H9 (cell line): ENCODE data around the gene GALNS. TPM values are rescaled to one million over a fixed set of nuclear protein-coding genes. Genes with fewer than 3 reads are reported as not detected.

Source experiments
- DNase-seq: peaks from one replicate; pipeline ENCODE4 v3.0.0-alpha.2; 2017
- H2AFZ ChIP-seq: one replicate; pipeline ENCODE4 v1.6.1; 2013; ENCODE audit warnings: mild to moderate bottlenecking, low read length, control low read depth, moderate library complexity
- H2AK5ac ChIP-seq: 2 replicates; pipeline ENCODE4 v1.6.1; 2013; ENCODE audit warnings: low read length, control low read depth, mixed read lengths; ENCODE audit not compliant: insufficient read length
- H2BK120ac ChIP-seq: one replicate; pipeline ENCODE4 v1.6.1; 2013; ENCODE audit warnings: low read depth, mild to moderate bottlenecking, low read length, control low read depth, inconsistent platforms; ENCODE audit not compliant: poor library complexity, severe bottlenecking
- H2BK12ac ChIP-seq: 2 replicates; pipeline ENCODE4 v1.6.1; 2013; ENCODE audit warnings: low read length, control low read depth, mixed read lengths, low read depth; ENCODE audit not compliant: insufficient read length
- H2BK15ac ChIP-seq: 2 replicates; pipeline ENCODE4 v1.6.1; 2013; ENCODE audit warnings: low read depth, low read length, control low read depth
- H2BK20ac ChIP-seq: one replicate; pipeline ENCODE4 v1.6.1; 2013; ENCODE audit warnings: low read depth, mild to moderate bottlenecking, low read length, control low read depth, inconsistent platforms; ENCODE audit not compliant: poor library complexity, severe bottlenecking
- H2BK5ac ChIP-seq: 2 replicates; pipeline ENCODE4 v1.6.1; 2013; ENCODE audit warnings: low read length, control low read depth, mixed read lengths; ENCODE audit not compliant: insufficient read length
- H3K14ac ChIP-seq: 2 replicates; pipeline ENCODE4 v1.6.1; 2013; ENCODE audit warnings: low read length, control low read depth; ENCODE audit not compliant: insufficient read depth
- H3K18ac ChIP-seq: 2 replicates; pipeline ENCODE4 v1.6.1; 2013; ENCODE audit warnings: low read depth, mild to moderate bottlenecking, mixed read lengths, low read length, control low read depth; ENCODE audit not compliant: insufficient read length
- H3K23ac ChIP-seq: 2 replicates; pipeline ENCODE4 v1.6.1; 2013; ENCODE audit warnings: low read length, control low read depth, mixed read lengths, low read depth; ENCODE audit not compliant: insufficient read length
- H3K23me2 ChIP-seq: 2 replicates; pipeline ENCODE4 v1.6.1; 2013; ENCODE audit warnings: low read depth, mild to moderate bottlenecking, mixed read lengths, low read length, control low read depth; ENCODE audit not compliant: insufficient read length, poor library complexity, severe bottlenecking
- H3K27ac ChIP-seq: 2 replicates; pipeline ENCODE4 v1.5.1; 2013; ENCODE audit warnings: low read length, control low read depth, mixed read lengths, low read depth; ENCODE audit not compliant: insufficient read length
- H3K27me3 ChIP-seq: 2 replicates; pipeline ENCODE4 v1.6.1; 2013; ENCODE audit warnings: low read length, control low read depth, inconsistent platforms; ENCODE audit not compliant: insufficient read depth
- H3K4ac ChIP-seq: 2 replicates; pipeline ENCODE4 v1.6.1; 2013; ENCODE audit warnings: low read depth, mild to moderate bottlenecking, control low read depth, inconsistent platforms, low read length, moderate library complexity
- H3K4me1 ChIP-seq: 2 replicates; pipeline ENCODE4 v1.6.1; 2013; ENCODE audit warnings: low read length, control low read depth, inconsistent platforms; ENCODE audit not compliant: insufficient read depth
- H3K4me2 ChIP-seq: 2 replicates; pipeline ENCODE4 v1.6.1; 2013; ENCODE audit warnings: low read length, control low read depth, mixed read lengths; ENCODE audit not compliant: insufficient read length, insufficient read depth
- H3K56ac ChIP-seq: 2 replicates; pipeline ENCODE4 v1.6.1; 2013; ENCODE audit warnings: low read depth, mild to moderate bottlenecking, mixed read lengths, low read length, control low read depth; ENCODE audit not compliant: insufficient read length
- H3K79me1 ChIP-seq: 2 replicates; pipeline ENCODE4 v1.6.1; 2013; ENCODE audit warnings: low read depth, mild to moderate bottlenecking, moderate library complexity, low read length, control low read depth, inconsistent platforms; ENCODE audit not compliant: insufficient read depth, poor library complexity, severe bottlenecking
- H3K79me2 ChIP-seq: 2 replicates; pipeline ENCODE4 v1.6.1; 2013; ENCODE audit warnings: low read length, control low read depth, inconsistent platforms; ENCODE audit not compliant: insufficient read depth
- H3K9ac ChIP-seq: 2 replicates; pipeline ENCODE4 v1.6.1; 2013; ENCODE audit warnings: low read length, control low read depth, mixed read lengths; ENCODE audit not compliant: insufficient read length; ENCODE audit errors: extremely low read depth
- H3K9me3 ChIP-seq: one replicate; pipeline ENCODE4 v1.6.1; 2013; ENCODE audit warnings: low read depth, low read length, inconsistent platforms; ENCODE audit not compliant: control insufficient read depth
- H3T11ph ChIP-seq: one replicate; pipeline ENCODE4 v1.6.1; 2013; ENCODE audit warnings: mild to moderate bottlenecking, low read length, control low read depth, inconsistent platforms
- H4K20me1 ChIP-seq: one replicate; pipeline ENCODE4 v1.6.1; 2013; ENCODE audit not compliant: control insufficient read depth, insufficient read length, insufficient read depth
- H4K5ac ChIP-seq: 2 replicates; pipeline ENCODE4 v1.6.1; 2013; ENCODE audit warnings: low read depth, mild to moderate bottlenecking, mixed read lengths, low read length, control low read depth; ENCODE audit not compliant: insufficient read length
- H4K8ac ChIP-seq: replicated peaks from 2 replicates; pipeline ENCODE4 v1.6.1; 2013; ENCODE audit warnings: low read length, control low read depth, mixed read lengths, low read depth; ENCODE audit not compliant: insufficient read length
- H4K91ac ChIP-seq: 2 replicates; pipeline ENCODE4 v1.6.1; 2013; ENCODE audit warnings: low read depth, mild to moderate bottlenecking, moderate library complexity, mixed read lengths, low read length, control low read depth; ENCODE audit not compliant: insufficient read length
- H3K27ac Mint-ChIP-seq, 3 experiments: 2 replicates in 2 of 3; 3 replicates in 1 of 3; pipeline ENCODE4 v1.8.0; 2020 to 2021; ENCODE audit warnings: mixed read lengths in 3 of 3, mild to moderate bottlenecking in 1 of 3, moderate library complexity in 1 of 3
- H3K27me3 Mint-ChIP-seq: 2 replicates; pipeline ENCODE4 v1.8.0; 2021; ENCODE audit warnings: low read depth, mild to moderate bottlenecking, moderate library complexity, mixed read lengths
- H3K36me3 Mint-ChIP-seq, 3 experiments: 2 replicates in 2 of 3; 3 replicates in 1 of 3; pipeline ENCODE4 v1.8.0; 2020 to 2021; ENCODE audit warnings: low read depth in 3 of 3, mixed read lengths in 3 of 3; ENCODE audit not compliant: insufficient read depth in 1 of 3
- H3K4me1 Mint-ChIP-seq, 2 experiments: 2 replicates each; pipeline ENCODE4 v1.8.0; 2020; ENCODE audit warnings: mixed read lengths in 2 of 2
- H3K4me3 Mint-ChIP-seq, 2 experiments: 2 replicates in 1 of 2; 3 replicates in 1 of 2; pipeline ENCODE4 v1.8.0; 2020 to 2021; ENCODE audit warnings: mild to moderate bottlenecking in 2 of 2, mixed read lengths in 2 of 2, moderate library complexity in 1 of 2
- H3K9me3 Mint-ChIP-seq, 2 experiments: 2 replicates in 1 of 2; 3 replicates in 1 of 2; pipeline ENCODE4 v1.8.0; 2020; ENCODE audit warnings: mild to moderate bottlenecking in 2 of 2, mixed read lengths in 2 of 2, moderate library complexity in 1 of 2
- CTCF ChIP-seq: fragments of 200-600 bp; sonication (generic); conservative IDR thresholded peaks from 3 replicates; pipeline ENCODE4 v1.8.0; 2021; ENCODE audit warnings: antibody characterized with exemption, mild to moderate bottlenecking
- WGBS: extraction: QIAGEN DNeasy Blood & Tissue Kit; methylation state at CpG from one replicate; pipeline ENCODE4 v1.1.7; 2013; ENCODE audit warnings: missing lambda C conversion rate, low lambda C conversion rate, mixed read lengths; ENCODE audit not compliant: insufficient read length; ENCODE audit errors: extremely low coverage; 5-methylcytosine and 5-hydroxymethylcytosine counted together
- total RNA-seq: library from RNA; stranded (reverse); gene quantifications from 2 replicates; pipeline ENCODE4 v1.2.1, GENCODE V29; 2021

The GALNS gene
- total RNA-seq, 1 experiment from 2014 or later = 20.3 TPM

GRCh38 chr16:88782454-88783390 is 74.0 kb downstream of the GALNS start:
- H3K79me1 ChIP-seq = no peaks in the 10 kb centered on the region
- no peak for TF ChIP-seq CTCF
- H3K4me1 ChIP-seq = no peaks in the 10 kb centered on the region
- no peak overlapping the region for H3K27ac ChIP-seq
- no peak overlapping the region for H3K56ac ChIP-seq
- H4K8ac ChIP-seq = no peak overlapping the region
- no peak overlapping the region for H3K23ac ChIP-seq
- Mint-ChIP-seq H3K27ac (peak overlapping the region in 1 of 3 experiments; percentile 19; a peak in 2 of 7 replicates), H3K27me3 (peaks cover 6% of the 10 kb centered on the region; the same call in 1 of the 2 replicates), H3K4me3 (peak overlapping the region; percentile 46 to 73; a peak in 4 of 5 replicates), H3K4me1 (peaks cover 28 to 30% of the 10 kb centered on the region in 2 experiments), H3K36me3 (no peaks in the 10 kb centered on the region), H3K9me3 (no peaks in the 10 kb centered on the region)
- no peak overlapping the region for H2BK120ac ChIP-seq
- no peaks in the 10 kb centered on the region for H3K9me3 ChIP-seq
- peaks cover 10% of the 10 kb centered on the region for H3K23me2 ChIP-seq
- H3K4me2 ChIP-seq = peak overlapping the region; percentile 28
- DNase-seq = no peak
- peaks cover 2% of the 10 kb centered on the region for H4K20me1 ChIP-seq
- WGBS = no CpG with 5 or more reads among the region's 16 CpGs
- no peak overlapping the region for H2AK5ac ChIP-seq
- H3K79me2 ChIP-seq = peaks cover 4% of the 10 kb centered on the region; the same call in 1 of the 2 replicates
- no peak overlapping the region for H4K91ac ChIP-seq
- H2BK15ac ChIP-seq = no peak overlapping the region
- no peak overlapping the region for H3K9ac ChIP-seq
- no peaks in the 10 kb centered on the region for H3K27me3 ChIP-seq
- H3T11ph ChIP-seq = no peak overlapping the region
- H3K4ac ChIP-seq = no peak overlapping the region
- H4K5ac ChIP-seq = no peak overlapping the region
- no peak overlapping the region for H2BK5ac ChIP-seq
- no peak overlapping the region for H2BK20ac ChIP-seq
- no peak overlapping the region for H3K18ac ChIP-seq
- no peak overlapping the region for H2BK12ac ChIP-seq
- no peak overlapping the region for H3K14ac ChIP-seq
- no peak overlapping the region for H2AFZ ChIP-seq
